Esophagus mucosa (tissue), 1 donor: Measurements from ENCODE around the gene OR6Y1. TPM values are rescaled to one million over a fixed set of nuclear protein-coding genes. Genes with fewer than 3 reads are reported as not detected.

ENCODE experiments used
- ATAC-seq: fragments of 200-7000 bp; cut with Tn5 transposase; one replicate; pipeline ENCODE4 v1.9.1; 2020
- total RNA-seq: library from RNA; stranded (reverse); gene quantifications from one replicate; pipeline ENCODE4 v1.2.4, GENCODE V29; 2023
- donor health status: DM: yes; HTN: yes; CAD: no.

The OR6Y1 gene, protein sequence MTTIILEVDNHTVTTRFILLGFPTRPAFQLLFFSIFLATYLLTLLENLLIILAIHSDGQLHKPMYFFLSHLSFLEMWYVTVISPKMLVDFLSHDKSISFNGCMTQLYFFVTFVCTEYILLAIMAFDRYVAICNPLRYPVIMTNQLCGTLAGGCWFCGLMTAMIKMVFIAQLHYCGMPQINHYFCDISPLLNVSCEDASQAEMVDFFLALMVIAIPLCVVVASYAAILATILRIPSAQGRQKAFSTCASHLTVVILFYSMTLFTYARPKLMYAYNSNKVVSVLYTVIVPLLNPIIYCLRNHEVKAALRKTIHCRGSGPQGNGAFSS
- total RNA-seq = not detected

DNA sequence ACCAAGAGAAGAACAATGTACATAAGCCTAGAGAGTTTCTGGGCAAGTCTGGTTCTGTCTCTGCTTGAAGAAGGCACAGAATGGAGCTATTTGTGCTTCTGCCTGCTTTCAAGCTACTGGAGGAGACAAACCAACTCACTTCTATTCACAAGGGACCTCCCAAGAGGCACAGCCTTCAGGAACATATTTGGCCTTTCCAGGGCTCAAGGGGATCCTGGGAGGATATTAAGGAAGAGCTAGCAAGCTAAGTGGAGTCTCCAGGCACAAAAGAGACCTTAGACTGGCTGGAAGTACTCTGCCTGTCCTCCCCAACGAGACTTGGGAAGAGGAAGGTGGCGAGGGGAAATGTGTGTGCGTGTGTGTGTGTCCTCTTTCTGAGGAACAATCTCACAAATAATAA, at the start of gene OR6Y1:
TSS of gene OR6Y1 (minus strand) at position 54 of the 400 bp plus-strand sequence. CDS start 6,300 bp downstream, outside the sequence.
- ATAC-seq = no peak

DNA sequence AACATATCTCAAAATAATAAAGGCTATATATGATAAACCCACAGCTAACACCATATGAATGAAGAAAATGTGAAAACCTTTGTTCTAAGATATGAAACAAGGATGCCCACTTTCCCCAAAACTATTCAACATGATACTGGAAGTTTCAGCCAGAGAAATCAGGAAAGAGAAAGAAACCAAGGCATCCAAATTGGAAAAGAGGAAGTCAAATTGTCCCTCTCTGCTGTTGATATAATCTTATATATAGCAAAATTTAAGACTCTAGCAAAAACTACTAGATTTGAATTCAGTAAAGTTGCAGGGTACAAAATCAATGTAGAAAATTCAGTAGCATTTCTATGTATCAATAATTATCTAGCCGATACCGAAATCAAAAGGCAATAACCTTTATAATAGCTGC, 46.5 kb upstream of the OR6Y1 start:
- ATAC-seq = no peak

DNA sequence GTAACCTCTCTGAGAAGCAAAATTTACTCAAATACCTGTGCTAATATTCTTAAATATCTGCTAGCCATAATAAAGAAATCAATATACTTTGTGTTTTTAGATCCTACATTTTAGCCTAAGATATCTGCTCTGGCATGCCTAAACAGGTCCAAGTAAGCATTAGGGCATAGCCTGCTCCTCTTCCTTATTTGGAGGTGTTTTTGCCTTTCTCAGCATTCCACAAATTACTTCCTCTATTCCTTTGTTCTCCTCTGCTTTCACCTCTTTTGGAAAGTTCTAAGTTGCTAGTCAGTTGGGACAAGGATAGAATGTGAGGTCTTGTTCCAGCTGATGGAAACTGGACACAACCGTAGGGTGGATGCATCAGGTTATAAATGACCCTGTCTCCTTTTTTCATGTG, 32.7 kb upstream of the OR6Y1 start:
- no peak for ATAC-seq

DNA sequence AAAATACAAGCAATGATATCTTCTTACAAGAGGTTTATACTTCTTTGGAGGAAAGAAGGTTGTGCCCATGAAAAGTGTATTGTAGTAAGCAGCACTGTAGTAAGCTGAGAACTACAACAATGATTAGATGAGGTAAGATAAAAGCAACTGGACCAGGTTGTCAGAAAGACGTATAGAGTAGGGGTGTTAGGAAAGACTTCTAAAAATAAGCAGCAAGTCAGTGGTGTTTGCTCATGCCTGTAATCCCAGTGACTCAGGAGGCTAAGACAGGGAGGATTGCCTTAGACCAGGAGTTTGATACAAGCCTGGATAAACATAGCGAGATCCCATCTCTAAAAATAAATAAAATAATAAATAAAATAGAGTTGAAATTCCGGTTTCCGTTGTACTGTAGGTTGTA, 29.8 kb upstream of the OR6Y1 start:
- ATAC-seq = no peak

DNA sequence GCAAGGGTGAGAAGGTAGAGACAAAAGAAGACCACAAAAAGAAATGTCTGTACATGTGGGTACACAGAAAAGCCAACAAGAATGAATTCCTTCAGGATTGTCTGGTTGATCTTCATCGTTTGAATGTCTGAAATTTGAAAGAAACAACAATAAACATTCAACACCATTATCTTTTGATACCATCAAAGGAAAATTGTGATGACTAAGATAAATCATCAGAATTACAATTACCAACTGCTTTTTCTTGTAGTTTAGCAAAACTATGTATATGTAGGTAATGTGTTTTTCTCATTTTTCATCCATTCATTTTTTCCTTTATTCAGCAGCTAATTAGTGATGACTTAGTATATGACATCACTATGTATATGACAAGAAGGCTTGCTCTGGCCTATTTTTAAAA, 25.5 kb upstream of the OR6Y1 start, which contains the start of gene OR10X1:
TSS of gene OR10X1 (minus strand) at position 167 of the 400 bp plus-strand sequence. CDS start at position 167, 0 bp downstream.
- ATAC-seq = no peak

DNA sequence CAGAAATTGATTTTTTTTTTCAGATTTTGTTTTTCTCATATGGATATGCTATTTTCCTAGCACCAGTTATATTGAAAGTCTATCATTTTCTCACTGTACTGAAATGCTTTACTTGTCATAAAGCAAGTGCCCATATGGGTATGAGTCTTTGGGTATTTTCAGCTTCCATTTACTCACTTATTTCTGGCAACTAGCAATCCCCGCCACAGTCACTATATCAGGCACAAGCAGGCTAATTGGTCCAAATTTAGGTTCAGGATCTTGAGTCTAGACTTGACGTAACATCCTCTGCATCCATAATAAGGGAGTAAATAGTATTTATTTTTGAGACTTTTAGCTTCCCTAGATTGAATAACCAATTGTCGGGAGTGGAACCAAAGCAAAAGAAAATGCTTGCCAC, 23.4 kb upstream of the OR6Y1 start:
- ATAC-seq = no peak

DNA sequence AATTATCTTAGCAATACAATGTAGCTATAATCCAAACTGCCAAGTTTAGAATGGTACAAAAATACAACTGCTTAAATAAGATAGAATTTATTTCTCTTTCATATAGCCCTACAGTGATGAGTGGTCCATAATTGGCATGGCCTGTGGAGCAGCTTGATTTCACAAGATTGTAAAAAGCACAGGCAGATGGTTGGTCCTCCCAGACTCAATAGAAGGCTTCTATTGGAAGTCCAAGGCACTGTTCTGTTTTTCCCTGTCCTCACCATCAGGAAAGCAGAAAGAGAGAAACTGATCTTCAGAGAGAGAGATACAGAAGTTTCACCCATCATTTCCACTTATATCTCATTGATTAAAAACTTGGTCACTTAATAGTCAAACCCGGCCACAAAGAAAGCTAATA, 18.0 kb upstream of the OR6Y1 start:
- no peak for ATAC-seq

DNA sequence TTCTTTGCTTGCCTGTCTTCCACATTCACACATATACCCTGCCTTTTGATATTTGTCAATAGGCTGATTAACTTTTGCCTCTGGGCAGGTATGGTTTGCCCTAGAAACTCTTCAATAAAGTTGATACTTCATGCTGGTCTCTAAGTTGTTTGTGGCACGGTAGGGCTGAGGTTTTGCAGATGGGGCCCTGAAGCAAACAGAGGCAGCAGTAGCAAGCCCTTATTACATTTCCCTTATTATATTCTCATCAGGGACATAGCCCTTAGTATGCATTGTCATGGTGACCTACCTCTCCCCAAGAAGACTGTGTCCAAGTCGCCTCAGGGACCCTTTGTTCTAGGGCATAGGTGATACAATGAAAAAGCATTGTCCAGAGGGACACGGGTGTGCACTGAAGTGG, 16.3 kb upstream of the OR6Y1 start, which contains the start of gene OR6P1:
TSS of gene OR6P1 (minus strand) at position 101 of the 400 bp plus-strand sequence. CDS start 6,976 bp downstream, outside the sequence.
- ATAC-seq = no peak

DNA sequence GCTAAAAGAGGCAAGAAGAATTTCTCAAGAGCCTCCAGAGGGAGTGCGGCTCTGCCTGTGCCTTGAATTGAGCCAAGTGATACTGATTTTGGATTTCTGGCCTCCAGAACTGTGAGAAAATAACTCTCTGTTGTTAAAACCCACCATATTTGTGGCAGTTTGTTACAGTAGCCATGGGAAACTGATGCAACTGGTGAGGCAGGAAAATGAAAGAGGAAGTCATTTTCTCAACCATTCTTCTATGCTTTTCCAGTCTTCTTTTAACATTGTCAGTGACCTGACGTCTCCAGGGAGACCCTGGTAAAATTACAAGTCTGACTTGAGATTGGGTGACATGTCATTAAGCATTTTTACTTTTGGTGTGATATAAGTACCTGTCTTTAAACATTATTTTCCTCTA, 10.4 kb upstream of the OR6Y1 start:
- no peak for ATAC-seq

DNA sequence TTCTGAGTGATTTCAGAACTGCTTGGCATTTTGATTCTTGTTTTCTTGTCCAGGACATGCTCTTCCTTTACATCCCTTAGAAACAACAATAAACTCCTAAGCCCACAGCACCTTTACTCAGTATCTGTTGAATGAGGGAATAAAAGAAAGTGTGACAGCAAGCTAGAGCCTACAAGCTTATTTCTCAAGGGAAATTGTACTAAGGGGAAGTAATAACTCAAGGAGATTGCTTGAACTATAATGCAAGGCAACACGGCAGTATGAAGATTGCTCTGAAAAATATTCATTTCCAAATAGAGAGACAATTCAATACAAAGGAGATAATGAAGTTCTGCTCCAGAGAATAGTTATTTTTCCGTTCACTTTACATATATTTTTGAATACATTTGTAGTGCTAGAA, 9.6 kb upstream of the OR6Y1 start:
- ATAC-seq = no peak

DNA sequence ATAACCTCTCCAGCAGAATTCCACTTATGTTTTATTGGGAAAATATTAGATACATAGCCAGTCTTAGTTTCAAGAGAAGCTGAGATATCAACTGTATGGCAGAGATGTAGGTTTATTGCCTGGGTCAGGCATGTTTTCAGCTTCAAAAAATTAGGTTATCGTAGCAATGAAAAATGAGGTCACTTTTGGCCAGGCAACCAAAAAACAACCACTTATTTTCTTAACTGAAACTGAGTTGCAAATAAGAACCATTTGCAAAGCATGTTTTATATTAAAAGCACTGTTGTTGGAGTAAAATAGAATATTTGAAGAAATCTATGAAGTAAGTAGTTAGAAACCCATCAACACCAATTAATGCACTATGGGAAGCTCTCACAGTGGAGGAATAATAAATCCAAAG, 5.5 kb upstream of the OR6Y1 start:
- no peak for ATAC-seq

DNA sequence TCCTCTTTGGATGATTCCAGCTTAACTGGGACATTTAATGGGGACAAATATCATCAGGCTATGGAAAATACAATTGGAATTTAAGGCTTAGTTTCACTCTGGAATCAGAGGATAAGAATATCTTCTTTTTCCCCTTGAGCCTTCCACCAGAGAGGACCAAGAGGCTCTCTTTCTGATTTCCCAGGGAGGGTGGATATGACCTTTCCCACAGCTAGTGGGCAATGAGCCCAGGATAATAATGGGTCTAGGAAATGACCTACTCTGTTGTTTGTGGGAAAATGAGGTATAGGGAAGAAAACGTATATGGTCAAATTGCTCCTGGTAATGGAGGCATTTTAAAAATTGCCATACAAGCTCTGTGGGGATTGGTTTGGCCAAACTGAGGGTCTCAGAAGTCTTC, 1.9 kb downstream of the OR6Y1 start:
- no peak for ATAC-seq

DNA sequence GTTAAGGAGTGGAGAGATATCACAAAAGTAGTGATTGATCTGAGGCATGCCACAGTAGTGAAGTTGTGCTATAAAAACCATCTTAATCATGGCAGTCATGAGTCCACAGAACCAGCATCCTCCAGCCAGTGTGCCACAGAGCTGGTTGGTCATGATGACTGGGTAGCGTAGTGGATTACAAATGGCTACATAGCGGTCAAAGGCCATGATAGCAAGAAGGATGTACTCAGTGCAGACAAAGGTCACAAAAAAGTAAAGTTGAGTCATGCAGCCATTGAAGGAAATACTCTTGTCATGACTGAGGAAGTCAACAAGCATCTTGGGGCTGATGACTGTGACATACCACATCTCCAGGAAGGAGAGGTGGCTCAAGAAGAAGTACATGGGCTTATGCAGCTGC, 6.7 kb downstream of the OR6Y1 start:
- no peak for ATAC-seq

DNA sequence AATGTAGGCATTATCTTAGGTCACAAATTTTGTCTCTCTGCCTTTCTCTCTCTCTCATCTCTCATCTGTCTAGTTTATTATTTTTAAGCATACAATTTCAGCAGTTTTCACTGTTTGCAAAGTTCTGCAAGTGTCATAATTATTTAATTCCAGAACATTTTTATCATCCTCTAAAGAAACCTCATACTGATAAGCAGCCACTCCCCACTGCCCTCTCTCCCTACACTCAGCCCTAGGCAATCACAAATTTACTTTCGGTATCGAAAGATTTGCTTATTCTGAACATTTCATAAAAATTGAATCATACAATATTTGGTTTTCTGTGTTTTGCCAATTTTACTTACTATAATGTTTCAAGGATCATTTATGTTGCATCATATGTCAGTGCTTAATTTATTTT, 16.6 kb downstream of the OR6Y1 start:
- ATAC-seq = no peak

DNA sequence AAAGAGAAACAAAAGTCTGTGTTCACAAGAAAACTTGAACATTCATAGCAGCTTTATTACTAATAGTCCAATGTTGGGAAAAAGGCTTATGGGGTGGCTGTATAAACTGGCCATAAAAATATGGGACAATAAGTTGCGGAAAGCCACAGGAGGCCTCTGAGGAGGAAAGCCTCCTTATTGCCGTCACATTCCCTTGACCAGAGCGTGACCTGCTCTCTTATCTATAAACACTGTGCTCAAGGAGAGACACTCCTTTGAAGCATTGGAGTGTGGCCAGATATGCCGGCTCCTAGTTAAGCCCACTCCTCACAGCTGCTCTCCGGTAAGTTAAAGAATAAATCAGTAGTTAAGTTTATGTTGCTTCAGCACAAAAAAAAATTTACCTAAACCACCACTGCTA, 19.7 kb downstream of the OR6Y1 start:
- ATAC-seq = no peak

DNA sequence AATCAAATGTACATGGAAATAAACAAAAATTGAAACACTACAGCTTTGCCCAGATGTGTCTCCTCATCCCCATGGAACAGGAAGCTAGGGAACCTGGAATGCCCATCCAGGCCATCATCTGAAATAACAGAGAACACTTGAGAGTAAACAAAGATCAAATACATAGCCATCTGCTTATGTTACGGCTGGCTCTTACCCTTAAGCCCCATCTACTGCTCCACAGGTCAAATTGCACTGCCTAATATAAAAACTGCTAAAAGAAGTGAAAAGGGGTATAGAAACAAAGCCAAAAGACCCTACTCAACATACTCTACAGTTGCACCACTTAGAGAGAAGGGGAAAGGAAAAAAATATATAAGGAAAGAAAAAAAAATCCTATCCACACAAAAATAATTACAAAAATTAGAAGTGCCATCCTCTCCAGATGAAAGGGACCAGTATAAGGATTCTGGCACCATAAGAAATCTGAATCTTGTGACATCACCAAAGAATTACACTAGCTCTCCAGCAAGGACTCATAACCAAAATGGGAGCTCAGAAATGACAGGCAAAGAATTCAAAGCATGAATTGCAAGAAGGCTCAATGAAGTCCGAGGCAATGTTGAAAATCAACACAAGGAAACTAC, 26.9 kb downstream of the OR6Y1 start:
- no peak for ATAC-seq

DNA sequence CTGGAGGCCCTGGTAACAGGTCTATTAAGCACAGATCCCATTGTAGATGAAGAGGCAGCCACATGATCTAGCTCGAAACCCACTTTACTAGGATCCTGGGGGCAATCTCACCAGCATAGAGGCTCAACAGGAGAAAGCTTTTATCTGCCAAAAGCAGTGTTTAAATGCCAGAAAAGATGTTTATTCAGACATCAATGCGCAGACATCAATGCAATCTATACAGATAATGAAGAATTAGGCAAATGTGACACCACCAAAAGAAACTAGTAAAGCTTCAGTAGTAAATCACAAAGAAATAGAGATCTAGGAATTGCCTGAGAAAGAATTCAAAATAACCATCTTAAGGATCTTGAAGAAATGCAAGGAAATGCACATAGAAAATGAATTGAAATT, 32.5 kb downstream of the OR6Y1 start:
- no peak for ATAC-seq

DNA sequence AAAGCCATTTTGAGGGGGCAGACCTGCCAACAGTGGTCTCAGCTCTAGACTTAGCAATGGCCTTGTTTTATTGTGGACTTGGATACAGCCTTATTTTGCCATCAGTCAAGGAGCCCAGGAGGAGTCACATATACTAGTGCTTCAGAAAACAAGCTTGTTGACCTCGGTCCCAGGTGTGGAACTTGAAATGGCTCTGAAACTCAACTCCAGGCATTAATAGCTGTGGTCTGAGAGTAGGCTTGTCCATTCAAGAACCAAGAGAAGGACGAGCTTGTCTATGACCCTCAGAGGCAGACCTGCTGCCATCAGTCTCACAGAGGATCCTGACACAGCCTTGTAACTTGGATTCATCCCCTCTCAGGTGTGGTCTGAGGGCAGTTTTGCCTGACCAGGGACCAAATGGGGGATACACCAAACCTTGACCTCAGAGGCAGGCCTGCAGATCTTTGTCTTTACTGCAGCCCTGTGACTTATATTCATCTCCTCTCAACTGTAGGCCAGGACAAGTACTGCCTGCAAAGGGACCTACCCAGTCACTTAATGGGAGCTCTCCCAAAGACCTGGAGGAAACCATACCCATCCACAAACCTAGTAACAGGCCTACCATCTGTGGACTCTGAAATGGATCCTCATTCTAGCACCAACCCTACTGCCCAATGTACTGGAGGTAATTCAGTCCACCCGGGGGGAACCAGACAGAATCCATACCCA, 33.1 kb downstream of the OR6Y1 start:
- no peak for ATAC-seq

DNA sequence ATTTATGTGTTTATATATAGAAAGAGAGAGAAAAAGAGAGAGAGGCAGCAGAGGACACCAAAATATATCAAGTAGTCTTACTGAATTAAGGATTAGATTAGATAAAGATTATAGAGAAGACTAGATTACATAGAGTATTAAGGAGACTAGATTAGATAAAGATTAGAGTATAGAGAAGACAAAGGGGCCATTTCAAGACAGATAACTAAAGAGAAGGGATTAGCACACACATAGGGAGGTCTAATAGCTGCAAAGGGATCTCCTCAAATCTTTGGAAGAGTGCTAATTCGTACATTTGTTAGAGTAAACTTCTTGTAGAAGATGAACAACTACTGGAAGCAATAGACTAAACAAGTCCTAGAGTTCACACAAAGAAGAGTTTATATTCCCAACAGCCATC, 34.2 kb downstream of the OR6Y1 start:
- ATAC-seq = no peak

DNA sequence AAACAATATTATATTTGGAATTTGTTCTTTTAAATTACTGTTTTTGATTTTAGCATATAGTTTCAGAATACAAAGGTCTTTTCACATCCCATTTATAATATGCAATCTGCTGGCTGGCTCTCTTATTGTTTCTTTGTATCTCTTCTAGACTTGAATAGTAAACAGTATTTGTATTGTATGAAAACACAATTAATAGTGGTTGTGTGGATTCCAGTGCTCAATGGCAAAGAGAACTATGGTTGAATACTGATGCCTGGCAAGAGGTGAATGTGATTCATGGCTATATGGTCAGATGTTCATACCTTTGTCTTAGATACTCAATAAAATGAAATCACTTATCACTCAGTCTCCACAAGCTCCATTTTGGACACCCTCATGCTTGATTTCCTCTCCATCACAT, 37.2 kb downstream of the OR6Y1 start:
- ATAC-seq = no peak

DNA sequence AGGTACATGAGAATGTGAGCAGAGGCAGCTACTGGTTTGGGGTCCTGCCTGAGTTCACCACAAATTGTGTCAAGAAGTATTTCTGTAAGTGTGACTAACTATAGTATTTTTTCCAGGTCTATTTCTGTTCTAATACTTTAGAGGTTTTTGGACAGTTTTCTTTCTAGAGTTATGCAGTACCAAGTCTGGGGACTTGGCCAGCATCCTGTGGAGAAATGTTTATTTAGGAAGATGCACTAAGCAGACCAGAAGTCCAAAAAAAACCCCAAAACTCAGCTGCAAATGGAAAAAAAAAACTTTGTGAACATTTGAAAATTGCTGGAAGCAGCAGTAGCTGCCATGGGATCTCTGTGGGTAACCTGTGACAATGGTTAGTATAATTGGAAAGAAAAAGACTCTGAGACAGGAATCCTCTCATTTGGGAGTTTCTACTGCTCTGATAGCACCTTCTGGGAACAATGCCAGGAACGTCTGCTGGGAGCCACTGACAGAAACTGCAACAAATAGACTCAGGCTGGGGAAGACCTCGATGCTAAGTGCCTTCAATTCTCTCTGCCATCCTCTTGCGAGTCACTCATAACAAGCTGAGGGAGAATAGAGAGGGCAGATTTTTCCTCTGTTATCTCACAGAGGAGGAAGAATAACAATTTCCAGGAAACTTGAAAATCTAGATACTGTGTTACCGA, 44.6 kb downstream of the OR6Y1 start:
- no peak for ATAC-seq

DNA sequence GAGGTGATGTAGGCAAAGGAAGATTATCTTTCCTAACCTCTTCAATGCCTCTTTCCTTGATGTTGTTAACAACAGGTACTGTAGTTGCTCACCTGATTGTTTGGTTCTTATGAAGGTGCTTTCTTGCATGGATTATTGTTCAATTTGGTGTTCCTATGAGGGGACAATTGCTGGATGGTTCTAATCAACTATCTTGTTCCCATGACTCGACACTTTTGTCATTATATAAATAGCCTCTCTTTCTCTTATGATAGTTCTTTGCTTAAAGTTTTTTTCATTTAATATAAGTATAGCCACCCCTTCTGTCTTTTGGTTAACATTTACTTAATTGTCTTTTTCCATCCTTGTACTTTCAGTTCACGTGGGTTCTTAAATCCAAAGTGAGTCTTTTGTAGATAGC, 46.7 kb downstream of the OR6Y1 start:
- ATAC-seq = no peak

DNA sequence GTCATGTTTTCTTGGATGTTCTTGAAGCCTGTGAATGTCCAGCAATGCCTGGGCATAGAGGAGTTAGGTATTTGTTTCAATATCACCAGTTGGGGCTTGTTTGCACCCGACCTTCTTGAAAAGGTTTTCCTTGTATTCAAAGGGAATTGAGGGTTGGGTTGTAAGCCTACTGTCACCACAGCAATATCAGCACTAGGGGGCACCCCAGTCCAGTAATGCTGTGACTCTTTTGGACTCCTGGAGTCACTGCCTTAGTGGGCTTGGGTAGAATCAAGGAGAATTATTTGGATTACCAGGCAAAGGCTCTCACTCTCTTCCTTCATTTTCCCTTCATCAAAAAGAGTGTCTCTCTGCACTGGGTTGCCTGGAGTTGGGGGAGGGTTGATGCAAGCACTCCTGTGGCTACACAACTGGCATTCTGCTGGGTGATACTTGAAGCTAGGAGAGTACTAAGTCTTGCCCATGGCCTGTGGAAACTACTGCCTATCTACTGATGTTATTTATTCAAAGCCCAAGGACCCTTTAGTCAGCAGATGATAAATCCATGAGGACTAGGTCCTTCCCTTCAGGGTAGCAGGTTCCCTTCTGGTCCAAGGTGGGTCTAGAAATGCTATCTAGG, 47.7 kb downstream of the OR6Y1 start:
- no peak for ATAC-seq
